Measurements from ENCODE around the gene ELL2.

- TF ChIP-seq CTCF (IDR thresholded peaks at IDR 0.05) (no peak), POLR2A (IDR thresholded peaks at IDR 0.05) (no peak), EP300 (IDR thresholded peaks at IDR 0.05) (no peak), POLR2AphosphoS5 (IDR thresholded peaks at IDR 0.05) (no peak)
Measured at GRCh38 chr5:95972196-95972595, 10.5 kb upstream of the ELL2 start.

All from suprapubic skin (tissue), 4 donors.